HG02759 (cell line): ENCODE results near the gene ZNF609.
"Not testable (repeated sequence)": the region's sequence is repeated elsewhere in the genome, so short reads cannot be mapped to it uniquely, and the experiment has no call there.

Experiments used
- ATAC-seq: cut with Tn5 transposase; IDR thresholded peaks from one replicate; pipeline ENCODE4 v1.9.1; 2021; ENCODE audit warnings: mild to moderate bottlenecking, moderate library complexity; ENCODE audit not compliant: unreplicated experiment

ZNF609 gene

GRCh38 chr15:64640146-64640871 is 179.9 kb downstream of the ZNF609 start:
- ATAC-seq, result no peak

DNA sequence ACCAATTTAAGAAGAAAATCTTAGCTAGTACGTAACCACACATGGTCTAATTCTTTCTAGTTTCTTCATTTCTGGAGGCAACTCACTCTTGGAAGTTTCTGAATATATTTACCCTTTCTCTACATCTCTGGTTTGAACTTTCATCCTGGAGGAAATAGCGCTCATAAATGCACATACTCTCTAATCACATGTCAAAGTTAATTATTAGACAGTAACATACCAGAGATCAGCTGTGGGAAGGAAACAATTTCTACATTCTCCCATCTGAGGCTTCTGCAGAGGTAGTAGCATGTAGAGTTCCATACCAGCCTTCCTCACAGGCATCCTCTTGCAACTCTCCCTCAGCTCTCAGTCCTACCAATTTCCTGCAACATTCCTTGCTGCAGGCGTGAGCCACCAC is 182.5 kb downstream of the ZNF609 start:
- ATAC-seq, result no peak

DNA sequence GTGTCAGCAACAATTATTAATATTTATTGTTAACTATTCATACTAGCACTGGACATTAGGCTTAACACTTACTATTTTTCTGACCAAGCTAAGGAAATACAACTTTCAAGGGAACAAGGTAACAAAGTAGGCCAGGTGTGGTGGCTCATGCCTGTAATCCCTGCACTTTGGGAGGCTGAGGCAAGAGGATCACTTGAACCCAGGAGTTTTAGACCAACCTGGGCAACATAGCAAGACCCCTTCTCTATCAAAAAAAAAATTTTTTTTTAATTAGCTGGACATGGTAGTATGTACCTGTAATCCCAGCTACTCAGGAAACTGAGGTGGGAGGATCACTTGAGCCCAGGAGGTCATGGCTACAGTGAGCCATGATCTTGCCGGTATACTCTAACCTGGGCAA is 183.3 kb downstream of the ZNF609 start:
- ATAC-seq, result no peak

DNA sequence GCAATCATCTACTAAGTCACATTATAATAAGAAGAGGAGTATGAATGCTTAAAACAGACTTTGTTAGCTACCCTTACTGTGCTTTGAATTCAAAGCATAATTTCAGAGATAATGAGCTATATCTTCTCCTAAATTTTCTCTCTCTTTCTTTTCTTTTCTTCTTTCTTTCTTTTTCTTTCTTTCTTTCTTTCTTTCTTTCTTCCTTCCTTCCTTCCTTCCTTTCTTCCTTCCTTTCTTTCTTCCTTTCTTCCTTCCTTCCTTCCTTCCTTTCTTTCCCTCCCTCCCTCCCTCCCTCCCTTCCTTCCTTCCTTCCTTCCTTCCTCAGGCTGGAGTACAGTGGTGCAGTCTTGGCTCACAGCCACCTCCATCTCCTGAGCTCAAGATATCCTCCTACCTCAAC is 184.4 kb downstream of the ZNF609 start:
- not testable (repeated sequence) for ATAC-seq

- no peak for ATAC-seq
Observed at GRCh38 chr15:64645995-64646394, 185.6 kb downstream of the ZNF609 start.

- no peak for ATAC-seq
Observed at GRCh38 chr15:64647367-64647766, 187.0 kb downstream of the ZNF609 start.

- no peak for ATAC-seq
Observed at GRCh38 chr15:64650552-64650951, 190.2 kb downstream of the ZNF609 start.

DNA sequence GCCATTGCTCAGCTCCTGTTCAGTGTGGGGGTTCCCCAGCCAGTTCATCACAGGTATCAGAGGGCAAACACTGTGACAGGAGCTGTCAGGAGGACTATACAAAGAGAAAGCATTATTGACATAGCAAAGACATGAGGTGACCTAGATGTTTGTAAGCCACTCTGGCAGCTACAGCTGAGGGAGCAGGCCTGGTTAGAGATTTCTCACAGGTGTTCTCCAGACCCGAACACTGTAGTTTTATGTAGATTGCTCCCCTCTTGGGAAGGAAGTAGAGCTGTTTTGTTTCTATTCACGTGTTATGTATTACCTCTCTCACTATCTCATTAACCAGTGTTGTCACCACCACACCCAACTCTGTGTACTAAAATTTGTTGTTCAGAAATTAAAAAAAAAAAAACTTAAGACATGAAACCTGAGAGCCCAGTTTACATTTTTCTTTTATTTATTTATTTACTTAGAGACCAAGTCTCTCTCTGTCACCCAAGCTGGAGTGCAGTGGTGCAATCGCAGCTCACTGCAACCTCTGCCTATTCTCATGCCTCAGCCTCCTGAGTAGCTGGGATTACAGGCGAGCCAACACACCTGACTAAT is 191.3 kb downstream of the ZNF609 start:
- peak; percentile 85 for ATAC-seq

DNA sequence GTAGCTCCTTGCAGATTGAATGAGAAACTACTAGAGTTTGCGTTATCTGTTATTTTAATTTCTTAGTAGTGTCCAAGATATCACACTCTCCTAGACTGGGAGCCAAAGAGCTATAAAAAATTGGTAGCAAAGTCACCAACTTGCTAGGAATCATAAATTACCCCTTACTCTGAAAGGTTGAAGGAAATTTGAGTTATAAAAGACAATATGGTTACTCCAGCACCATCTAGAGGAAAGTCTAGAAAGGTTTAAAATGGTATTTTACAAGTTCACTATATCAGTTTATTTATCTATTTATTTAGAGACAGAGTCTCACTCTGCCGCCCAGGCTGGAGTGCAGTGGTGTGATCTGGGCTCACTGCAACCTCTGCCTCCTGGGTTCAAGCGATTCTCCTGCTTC is 193.4 kb downstream of the ZNF609 start:
- no peak for ATAC-seq

GRCh38 chr15:64656508-64656907 is 196.1 kb downstream of the ZNF609 start:
- no peak for ATAC-seq

GRCh38 chr15:64665179-64665578 is 204.8 kb downstream of the ZNF609 start:
- ATAC-seq, result peak; percentile 68

DNA sequence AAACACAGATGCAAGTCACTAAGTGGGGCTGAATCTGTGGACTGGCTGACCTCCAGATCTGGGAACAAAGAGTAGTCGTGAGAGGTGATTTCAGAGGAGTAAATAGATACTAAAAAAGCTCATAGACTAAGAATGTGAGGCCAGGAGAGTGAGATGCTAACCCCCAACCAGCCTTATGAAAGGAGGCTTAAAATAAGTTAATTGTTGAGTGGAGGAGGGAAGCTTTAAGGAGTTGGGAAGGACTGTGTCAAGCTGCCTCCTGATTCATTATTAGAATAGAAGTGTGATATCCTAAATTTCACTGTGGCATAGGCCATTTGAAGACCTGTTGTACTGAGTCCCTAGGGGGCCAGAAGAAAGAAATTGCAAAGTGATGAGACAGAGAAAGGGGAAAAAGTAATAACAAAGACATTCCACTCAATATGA is 207.4 kb downstream of the ZNF609 start:
- ATAC-seq, result no peak

DNA sequence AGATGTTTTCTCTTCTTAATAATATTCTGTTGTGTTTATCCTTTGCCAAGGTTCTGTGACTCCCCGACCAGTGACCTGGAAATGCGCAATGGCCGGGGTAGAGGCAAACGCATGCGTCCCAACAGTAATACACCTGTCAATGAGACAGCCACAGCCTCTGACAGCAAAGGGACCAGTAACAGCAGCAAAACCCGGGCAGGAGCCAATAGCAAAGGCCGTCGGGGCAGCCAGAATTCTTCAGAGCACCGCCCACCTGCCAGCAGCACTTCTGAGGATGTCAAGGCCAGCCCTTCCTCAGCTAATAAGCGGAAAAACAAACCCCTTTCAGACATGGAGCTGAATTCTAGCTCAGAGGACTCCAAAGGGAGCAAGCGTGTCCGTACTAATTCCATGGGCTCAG is 213.5 kb downstream of the ZNF609 start:
- ATAC-seq, result no peak

DNA sequence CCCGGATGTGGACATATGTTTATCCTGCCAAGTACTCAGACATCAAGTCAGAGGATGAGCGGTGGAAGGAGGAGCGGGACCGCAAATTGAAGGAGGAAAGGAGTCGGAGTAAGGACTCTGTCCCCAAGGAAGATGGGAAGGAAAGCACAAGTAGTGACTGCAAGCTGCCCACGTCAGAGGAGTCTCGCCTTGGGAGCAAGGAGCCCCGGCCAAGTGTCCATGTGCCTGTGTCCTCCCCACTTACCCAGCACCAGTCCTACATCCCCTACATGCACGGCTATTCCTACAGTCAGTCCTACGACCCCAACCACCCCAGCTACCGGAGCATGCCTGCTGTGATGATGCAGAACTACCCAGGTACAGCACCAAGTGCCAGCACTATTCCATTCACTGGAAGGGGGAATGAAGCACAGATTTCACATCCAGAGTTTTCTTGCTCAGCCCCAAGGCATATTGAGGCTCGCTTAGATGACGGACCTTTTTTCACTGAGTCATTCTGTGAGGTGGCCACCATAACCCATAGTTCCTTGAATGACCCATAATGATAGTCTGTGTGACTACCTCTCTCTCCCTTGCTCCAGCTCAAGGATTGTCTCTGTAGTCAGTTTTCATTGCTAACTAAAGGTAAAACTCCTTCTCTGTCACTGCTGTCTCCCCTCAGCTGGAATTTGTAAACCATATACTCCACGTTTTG is 217.9 kb downstream of the ZNF609 start:
- no peak for ATAC-seq

DNA sequence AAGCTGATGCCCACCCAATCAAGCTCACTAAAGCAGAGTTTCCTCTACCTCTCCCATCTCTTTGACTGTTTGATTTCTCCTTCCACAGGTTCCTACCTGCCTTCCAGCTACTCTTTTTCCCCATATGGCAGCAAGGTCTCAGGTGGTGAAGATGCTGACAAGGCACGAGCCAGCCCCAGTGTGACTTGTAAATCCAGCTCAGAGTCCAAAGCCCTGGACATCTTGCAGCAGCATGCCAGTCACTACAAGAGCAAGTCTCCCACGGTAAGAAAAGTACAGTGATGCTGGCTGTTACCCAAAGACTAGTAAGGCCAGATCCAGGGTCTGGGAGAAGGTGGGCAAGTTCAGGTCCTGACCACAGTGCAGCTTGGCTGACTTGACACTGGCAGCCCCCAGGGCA is 219.7 kb downstream of the ZNF609 start:
- no peak for ATAC-seq

- ATAC-seq, result no peak
Observed at GRCh38 chr15:64681424-64682024, 221.1 kb downstream of the ZNF609 start.

DNA sequence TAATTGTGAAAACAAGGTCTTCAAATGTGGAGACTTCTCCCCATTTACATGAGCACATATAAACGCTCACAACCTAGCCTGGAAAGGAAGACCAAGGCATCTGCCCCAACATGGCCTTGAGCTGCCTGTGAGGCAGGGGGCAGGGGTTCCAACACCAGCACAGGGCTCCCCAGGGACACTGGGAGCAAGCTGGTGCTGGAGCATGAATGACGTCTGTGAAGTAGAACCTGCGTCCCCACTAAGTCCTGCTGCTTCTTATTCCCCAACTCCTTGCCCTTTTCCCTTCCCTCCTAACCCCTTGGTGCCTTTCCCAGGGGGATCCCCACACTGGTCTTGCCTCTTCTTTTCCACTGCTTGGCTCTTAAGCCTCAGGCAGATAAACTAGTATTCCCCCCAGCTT is 221.9 kb downstream of the ZNF609 start:
- ATAC-seq, result no peak

- no peak for ATAC-seq
Observed at GRCh38 chr15:64683378-64683777, 223.0 kb downstream of the ZNF609 start.

GRCh38 chr15:64685230-64685888 is 225.0 kb downstream of the ZNF609 start:
- ATAC-seq, result no peak

DNA sequence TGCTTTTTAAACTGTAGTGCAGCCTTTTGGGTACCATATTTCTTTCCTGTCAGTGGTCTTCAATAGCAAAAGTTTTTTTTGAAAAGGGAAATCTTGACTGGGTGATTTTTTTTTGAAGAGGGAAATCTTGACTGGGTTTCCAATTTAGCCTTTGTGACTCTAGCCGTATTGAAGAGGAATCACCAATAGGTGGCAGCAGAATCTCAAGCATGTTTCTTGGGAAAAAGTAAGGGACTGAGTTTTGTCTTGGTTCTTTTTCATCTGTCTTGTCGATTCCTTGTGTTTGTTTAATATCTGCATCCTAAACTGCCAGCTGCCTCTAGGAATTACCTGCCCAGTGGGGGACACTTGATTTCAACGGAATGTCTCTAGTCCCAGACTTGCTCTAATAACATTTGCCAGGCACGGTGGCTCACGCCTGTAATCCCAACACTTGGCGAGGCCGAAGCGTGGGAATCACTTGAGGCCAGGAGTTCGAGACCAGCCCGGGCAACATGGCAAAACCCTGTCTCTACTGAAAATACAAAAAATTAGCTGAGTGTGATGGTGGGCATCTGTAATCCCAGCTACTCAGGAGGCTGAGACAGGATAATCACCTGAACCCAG is 225.9 kb downstream of the ZNF609 start:
- ATAC-seq, result no peak

DNA sequence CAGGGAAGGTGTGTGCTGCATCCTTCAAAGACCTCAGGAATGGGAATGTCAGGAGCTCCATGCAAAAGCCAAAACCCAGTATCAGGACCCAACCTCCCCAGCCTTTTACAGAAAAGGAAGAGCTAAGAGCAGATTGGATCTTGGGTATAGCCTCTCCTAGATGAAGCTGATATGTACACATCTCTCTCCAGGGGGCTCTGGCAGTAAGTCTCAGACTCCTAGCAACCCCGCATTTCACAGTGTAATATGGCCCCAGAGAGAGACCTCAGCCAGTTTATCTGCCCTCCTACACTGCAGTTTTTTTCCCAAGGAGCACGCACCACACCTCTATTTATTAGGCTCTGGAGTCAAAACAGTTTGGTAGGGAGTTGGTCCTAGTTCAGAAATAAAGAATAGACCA is 226.8 kb downstream of the ZNF609 start:
- no peak for ATAC-seq
